ENCODE results near the gene TKT.

GRCh38 chr3:53239800-53240199 lies 16.0 kb downstream of the TKT start:
- TF ChIP-seq REST (IDR thresholded peaks at IDR 0.05; ENCODE audit: insufficient read depth in 1 of 2, low read depth in 2 of 2, low read length in 2 of 2) (no peak), POLR2AphosphoS5 (IDR thresholded peaks at IDR 0.05; ENCODE audit: low read depth, low read length) (no peak)
